Prostate gland (tissue), 1 donor: ENCODE data around the gene CEACAM8.

Experiments used
- POLR2A ChIP-seq: fragments of 450-650 bp; IDR thresholded peaks from one replicate; pipeline ENCODE4 v1.6.1; 2016; ENCODE audit warnings: antibody characterized with exemption, mild to moderate bottlenecking
- POLR2AphosphoS5 ChIP-seq: sonication (generic); formaldehyde crosslinking; IDR thresholded peaks from one replicate; pipeline ENCODE4 v1.6.1; 2017; ENCODE audit warnings: antibody characterized with exemption

- TF ChIP-seq POLR2A: no peak
- no peak for TF ChIP-seq POLR2AphosphoS5
These were observed 40.5 kb upstream of the CEACAM8 start for GRCh38 chr19:42635233-42635539.
